GM18858 (cell line): ENCODE measurements around the gene MX1.

Experiments
- ATAC-seq: cut with Tn5 transposase; IDR thresholded peaks from one replicate; pipeline ENCODE4 v1.9.1; 2021; ENCODE audit not compliant: unreplicated experiment

Gene MX1

GRCh38 chr21:41487082-41487481 lies 61.0 kb downstream of the MX1 start:
- ATAC-seq = no peak

GRCh38 chr21:41488080-41488479 lies 62.0 kb downstream of the MX1 start:
- no peak for ATAC-seq

DNA sequence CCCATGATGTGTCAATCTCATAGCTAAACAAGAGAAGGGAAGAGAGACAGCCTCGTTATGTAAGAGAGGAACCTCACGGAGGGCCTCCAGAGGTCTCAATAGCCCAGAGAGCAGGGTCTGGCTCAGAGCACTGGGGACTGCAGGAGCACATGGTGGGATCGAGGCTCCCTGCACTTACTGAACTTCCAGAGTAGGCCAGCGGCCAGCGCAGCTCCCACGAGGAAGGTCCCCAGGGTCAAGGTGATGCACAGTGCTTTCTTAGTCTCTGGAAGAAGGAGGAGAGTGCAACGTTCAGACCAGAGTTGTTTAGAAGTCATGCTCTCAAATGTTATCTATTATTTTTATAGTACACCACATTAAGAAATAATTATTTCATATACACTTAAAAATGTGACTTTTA lies 63.3 kb downstream of the MX1 start:
- no peak for ATAC-seq

GRCh38 chr21:41490330-41490729 lies 64.3 kb downstream of the MX1 start:
- no peak for ATAC-seq

DNA sequence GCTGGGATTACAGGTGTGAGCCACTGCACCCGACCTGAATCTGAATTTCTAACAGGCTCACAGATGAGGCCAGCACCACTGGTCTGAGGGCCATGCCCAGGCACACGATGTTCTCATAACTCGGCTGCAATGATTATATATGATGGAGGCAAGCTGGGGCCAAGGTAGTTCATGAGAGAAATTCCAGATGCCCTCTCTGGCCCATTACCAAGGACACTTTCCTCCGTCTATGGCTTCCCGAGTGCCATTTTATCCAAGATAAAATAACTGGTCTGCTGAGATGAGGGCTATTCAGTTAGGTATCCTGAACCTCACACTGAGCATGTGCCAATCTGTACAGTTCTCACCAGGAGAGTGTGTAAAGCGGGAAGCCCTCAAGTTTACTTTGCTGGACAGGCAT lies 65.4 kb downstream of the MX1 start:
- ATAC-seq = no peak

DNA sequence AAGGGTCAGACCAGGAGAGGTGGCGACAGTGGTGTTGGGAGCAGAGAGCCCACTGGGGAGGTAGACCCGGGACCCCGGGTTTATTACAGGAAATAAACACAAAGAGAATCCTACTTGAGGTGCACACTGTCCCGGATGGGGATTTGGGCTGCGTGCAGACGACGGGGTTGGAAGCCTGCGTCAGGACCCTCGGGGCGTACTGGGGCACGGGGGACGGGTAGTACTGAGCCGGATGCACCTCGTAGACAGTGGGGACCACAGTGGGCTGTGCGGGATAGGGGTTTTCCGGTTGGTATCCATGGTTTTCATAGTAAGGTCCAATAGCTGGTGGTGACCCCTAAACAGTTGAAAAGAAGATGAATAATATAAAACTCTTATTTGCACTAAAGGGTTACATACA lies 68.2 kb downstream of the MX1 start:
- ATAC-seq = no peak

- no peak for ATAC-seq
Measured at GRCh38 chr21:41497008-41497407, 71.0 kb downstream of the MX1 start.

DNA sequence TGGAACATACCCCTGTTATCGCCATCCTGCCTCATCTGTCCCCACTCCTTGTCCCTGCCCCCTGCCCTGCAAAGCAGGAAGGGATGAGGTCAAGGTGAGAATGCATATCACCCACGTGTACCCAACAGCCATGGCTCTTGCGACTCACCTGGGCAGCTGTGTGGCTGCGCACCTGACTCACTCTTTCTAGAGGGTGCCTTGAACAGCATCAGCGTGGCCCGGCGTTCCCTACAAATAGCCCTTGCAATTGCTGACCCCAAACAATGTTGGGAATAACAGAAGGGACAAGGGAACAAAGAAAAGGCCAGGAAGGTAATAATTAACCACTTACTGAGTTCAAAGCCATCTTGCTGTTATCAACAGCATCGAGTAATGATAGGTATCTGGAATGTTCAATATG lies 71.7 kb downstream of the MX1 start:
- ATAC-seq = no peak

DNA sequence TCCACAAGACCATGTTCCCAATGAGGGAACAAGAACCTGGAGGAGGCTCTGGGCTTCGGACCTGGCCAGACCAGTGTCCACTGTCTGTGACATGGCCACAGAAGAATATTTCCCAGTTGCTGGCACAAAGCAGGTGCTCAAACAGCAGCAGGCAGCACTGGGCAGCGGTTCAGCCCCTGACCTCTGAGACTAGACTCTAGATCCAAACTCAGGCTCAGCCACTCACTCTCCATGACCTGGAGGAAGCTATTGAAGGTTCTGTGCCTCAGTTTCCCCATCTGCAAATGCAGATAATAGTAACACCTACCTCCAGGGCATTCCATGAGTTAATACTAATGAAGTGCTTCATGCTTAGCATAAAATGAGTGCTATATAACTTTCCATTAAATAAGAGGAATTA lies 73.9 kb downstream of the MX1 start:
- no peak for ATAC-seq

DNA sequence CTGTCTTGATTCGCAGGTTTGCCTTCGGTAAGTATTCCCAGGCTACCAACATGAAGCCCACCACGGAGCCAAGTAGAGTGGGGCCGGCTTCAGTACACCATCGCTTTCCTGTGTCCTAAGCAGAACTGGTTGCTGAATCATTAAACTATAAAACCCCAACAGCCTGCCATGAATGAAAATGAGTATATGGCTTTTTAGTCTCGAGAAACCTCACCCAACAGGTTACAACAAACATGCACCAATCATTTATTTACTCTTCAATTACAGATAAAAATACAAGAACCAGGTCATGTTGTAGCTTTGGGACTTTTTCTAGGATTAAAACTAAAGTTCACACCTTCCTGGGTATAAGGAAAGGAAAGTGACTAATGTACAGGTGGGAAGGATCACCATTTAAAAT lies 74.3 kb downstream of the MX1 start:
- ATAC-seq = no peak

- no peak for ATAC-seq
Measured at GRCh38 chr21:41500931-41501381, 74.9 kb downstream of the MX1 start.

- ATAC-seq = no peak
Measured at GRCh38 chr21:41501919-41502318, 75.9 kb downstream of the MX1 start.

DNA sequence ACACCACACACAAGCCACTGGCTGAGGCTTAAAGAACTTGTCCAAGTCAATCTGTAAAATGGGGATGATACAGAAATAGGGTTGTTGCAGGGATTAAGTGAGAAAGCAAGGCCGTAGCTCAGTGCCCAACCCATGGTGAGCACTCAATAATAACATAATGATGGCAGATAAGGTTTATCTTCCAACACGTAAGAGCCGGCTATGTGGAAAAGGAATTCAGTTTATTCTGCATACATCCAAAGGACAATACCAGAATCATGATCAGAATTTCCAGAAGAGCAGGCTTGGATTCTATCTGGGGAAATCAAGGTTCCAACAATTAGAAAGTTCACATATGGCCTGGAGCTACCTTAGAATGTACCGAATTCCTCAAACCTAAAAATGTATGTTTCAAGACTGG lies 77.3 kb downstream of the MX1 start:
- no peak for ATAC-seq

DNA sequence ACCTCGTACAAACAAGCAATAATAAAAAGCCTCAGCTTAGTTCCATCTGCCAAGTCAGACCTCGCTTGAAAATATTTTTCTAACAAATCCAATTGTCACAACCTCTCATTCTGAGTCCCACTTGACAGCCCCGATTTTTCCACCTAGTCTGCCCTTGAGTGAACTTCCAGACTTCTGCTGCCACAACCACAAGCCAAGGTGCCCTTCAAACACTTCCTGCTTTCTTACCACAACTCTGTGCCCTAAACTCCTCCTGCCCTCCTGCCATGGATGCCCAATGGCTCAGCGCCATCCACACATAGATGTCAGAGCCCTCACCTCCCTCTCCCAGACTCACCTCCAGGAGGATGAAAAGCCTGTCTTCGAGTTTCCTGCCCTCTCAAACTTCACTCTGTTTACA lies 78.0 kb downstream of the MX1 start:
- no peak for ATAC-seq

DNA sequence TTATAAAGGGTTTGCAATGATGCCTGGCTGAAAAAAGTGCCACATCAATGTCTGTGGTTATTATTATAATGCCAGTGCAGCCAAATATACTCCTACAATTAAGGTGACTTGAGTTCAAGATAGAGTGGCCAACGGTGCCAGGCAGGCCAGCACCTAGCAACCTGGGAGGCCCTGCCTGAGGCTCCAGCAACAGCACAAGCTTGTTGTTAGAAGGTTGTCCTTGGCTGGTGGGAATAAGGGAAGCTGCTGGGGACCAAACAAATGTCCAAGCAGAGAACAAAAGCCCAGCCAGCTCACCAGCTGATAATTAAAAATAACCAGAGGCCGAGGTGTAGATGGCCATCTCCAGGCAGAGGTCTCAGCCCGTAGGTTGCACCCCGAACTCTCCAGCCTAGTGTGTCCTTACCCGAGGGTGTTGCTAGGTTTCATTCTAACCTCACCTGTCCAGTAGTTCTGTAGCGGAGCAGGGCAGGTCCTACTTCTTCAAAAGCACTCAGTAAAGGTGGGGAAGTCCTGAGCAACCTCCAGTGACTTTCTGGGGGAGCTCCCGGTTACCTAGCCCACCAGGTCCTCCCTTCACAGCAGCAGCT lies 80.1 kb downstream of the MX1 start:
- no peak for ATAC-seq

DNA sequence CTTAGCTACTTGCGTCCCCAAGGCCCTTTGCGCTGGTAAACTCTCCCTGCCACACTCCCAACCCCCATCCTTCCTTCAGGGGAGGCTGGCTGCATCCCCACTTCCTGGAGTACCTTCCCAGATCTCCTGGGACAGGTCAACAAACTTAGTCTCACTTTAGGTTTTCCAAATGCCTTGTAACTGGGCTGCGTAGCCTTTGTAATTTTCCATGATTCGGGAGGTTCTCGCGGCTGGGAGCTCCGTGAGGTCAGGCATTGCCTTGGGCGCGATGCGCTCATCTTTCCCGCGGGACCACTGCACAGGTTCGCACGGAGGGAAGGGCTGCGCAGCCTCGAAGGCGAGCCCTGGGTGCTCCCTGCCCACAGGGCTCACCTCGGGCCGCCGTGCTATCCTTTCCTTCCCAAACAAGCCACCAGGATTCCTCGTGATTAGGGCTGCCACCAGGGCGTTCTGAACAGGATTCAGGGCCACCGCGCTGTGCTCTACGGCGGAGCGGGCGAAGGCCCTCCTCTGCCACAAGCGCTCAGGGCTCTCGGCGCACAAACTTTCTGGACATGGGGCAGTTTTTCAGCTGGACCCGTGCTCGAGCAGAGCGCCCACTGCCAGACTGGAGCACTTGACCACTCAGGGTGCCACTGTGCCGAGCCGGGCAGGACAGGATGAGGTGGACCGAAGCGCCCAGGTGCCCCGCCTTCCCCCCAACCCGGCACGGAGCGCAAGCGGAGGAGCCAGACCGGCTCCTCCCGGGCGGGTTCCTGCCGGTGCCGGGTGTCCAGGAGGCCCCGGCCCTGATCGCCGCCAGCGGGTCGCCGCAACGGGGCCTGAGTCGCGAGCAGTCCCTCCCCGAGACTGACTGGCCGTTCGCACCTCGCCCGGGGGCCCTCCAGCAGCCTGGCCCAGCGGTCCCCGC lies 80.8 kb downstream of the MX1 start:
- no peak for ATAC-seq

- no peak for ATAC-seq
Measured at GRCh38 chr21:41507521-41508414, 81.7 kb downstream of the MX1 start, which contains the start of gene TMPRSS2. TMPRSS2 (minus strand) TSS chr21:41508158; CDS start chr21:41498133, 10,025 bp downstream.

DNA sequence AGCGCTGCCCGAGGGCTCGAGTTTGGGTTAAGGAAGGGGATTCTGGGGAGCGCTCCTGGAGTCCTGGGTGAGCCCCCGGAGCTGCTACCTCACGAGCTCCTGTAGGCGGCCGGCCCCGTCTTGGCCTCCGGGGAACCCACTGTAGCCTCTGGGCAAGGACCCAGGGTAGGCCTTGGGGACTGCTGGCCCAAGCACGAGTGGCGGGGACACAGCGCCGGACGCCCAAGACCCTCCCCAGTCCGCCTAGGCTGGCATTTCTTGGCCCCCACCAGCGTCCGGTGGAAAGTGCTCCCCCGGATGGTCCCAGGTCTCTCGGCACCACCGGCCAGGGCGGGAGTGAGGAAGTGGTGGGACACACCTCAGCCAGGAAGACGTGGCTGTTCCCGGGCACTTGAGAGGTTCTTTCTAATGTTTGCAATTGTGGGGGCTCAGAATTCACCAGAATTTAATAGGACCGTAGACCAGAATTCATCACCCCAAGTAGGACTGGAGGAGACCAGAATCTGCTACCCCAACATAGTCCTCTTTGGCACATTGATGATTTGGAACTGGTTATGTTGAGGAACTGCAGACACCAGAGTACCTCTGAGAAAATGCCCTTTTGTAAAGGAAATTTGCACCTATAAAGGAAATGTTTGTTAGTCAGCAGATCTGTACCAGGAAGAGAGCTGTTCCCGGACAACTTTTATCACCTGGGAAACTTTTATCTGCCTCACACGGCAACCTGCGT lies 82.5 kb downstream of the MX1 start:
- ATAC-seq = no peak
